NCI-H146 treated with DMSO at 0.1 percent for 48 hours (cell line): Measurements from ENCODE around the gene EXOG.
A peak's percentile ranks its signal among the peaks of the same experiment; 100 is the strongest.

ENCODE experiments used
- DNase-seq: peaks from one replicate; lab custom pipeline; 2025; ENCODE audit not compliant: unreplicated experiment; lab: John Stamatoyannopoulos, UW

EXOG gene

DNA sequence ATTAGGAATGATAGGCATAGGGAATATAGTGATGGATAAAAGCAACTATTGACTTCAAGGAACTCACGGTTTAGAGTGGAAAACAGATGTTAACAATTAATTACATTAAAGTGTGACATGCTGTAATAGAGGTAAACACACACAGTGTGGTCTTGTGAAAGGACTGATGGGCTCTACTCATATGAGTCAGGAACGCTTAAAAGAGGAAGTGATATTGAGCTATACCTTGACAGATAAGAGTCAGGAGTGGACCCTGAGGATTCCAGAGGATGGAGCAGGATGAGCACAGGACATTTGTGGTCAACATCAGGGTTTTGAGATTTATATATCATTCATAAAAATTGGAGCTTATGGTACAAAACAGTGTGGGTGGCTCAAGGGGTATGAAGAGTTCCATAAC is 11.0 kb downstream of the EXOG start:
- no peak for DNase-seq

DNA sequence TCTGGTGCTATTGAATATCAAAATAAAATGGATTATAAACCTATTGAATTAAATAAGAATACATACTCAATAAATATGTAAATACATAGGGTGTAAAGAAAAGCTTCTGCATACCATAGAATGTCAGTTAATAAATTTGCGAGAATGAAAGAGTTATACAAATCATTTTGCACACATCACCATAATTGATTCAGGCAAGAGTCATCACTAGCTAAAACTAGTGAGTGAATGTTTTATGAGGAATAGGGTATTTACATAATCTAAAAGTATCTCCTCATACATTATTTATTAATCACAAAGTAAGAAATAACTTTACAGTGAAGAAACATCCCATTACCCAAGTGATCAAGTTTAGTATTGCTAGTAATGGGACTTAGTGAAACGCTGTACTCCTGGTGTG is 13.6 kb downstream of the EXOG start:
- DNase-seq = no peak

DNA sequence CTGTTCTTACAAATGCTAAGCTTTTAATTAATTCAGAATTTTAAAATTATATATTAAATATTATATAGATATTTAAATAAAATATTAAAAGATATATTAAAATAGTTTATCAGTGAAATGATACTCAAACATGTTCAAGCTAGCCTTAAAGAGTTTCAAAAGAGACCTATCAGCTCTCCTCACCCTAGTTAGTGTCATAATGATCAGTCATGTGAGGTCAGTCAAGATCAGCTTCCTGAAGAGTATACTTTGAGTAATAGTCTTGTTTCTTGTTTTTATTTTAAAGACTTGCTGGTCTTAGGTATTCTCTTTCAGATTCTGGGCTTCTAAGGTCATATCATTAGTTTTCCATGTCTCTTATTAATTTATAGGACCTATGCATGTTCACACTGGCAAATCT is 14.5 kb downstream of the EXOG start:
- DNase-seq = no peak

DNA sequence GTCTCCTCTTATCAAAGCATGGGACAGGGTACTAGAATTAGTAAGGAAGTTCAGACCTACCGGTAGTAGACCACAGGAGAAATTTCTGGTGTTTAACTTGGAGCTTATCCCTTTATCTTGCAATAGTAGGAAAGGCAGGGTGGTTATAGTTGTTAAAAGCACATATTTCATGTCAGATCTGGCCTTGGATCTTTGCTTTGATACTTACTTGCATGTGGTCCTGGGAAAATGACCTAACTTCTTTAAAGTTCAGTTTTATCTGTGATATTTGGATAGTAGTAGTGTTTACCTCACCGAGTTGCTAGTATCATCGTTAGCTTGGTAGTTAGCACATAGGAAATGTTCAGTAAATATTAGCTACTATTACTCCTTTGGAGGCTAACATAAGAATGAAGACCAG is 15.4 kb downstream of the EXOG start:
- no peak for DNase-seq

DNA sequence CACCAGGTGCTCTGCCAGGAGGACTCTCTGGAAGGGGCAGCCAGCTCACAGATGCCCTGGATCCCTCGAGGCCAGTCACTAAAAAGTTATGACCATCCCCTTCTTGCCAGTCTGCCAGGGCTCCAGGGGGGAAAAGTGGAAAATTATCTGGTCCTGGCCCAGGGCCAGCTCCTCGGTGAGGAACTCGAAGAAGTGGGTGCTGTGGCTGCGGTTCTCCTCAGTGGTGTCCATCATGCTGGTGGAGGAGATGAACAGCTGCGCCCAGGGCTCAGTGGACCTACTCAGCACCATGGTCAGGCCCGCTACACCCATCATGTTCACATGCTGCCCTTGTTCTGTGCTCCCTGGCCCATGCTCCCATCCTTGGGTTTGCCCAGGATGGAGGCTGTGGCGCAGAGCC is 19.2 kb downstream of the EXOG start:
- no peak for DNase-seq

DNA sequence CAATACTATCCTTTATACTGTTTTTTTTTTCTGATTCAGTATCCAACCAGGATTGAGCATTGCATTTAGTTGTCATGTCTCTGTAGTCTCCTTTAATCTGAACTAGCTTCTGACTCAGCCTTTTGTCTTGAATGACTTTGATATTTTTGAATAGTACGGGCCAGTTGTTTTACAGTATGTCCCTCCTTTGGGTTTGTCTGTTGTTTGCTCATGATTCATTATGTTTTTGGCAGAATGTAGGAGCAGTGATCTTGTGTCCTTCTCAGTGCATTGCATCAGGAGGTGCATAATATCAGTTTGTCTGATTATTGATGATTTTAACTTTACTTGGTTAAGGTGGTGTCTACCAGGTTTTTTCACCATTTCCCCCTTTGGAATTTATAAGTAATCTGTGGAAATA is 20.5 kb downstream of the EXOG start:
- DNase-seq = no peak

DNA sequence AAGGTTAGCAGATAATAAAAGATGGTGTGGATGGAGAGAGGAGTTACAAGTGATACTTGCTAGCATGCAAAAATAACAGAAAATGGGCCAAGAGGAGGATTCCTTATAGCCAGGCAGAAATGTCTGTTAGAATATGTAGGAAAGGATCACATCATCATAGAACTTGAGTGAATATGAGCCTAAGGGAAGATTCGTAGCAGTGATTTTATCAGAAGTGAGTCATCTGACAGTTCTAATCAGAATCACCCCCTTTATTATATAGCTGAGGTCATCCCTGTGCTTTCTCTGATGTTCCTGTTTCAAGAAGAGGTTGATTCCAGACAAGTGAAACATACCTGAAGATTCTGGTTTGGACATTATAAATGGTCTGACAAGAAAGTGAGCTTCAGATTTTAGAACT is 22.9 kb downstream of the EXOG start:
- DNase-seq = no peak

DNA sequence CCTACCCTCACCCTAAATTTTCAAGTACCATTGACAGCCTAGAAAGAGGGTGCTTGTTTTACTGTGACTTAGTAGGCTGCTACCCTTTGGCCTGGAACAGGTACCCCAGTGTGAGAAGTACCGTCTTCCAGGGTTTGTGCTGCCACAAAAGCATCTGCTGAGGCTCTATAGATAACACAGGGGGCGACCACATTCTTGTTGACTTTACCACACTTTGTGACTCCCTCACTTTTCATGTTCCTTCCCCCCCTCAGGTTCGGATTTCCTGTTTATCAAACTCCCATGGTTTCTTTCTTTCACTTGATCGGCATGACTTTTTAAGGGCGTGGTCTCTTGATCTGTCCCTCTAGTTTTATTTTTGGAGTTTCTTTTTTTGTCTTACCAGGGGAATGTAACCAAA is 23.5 kb downstream of the EXOG start:
- DNase-seq = no peak

DNA sequence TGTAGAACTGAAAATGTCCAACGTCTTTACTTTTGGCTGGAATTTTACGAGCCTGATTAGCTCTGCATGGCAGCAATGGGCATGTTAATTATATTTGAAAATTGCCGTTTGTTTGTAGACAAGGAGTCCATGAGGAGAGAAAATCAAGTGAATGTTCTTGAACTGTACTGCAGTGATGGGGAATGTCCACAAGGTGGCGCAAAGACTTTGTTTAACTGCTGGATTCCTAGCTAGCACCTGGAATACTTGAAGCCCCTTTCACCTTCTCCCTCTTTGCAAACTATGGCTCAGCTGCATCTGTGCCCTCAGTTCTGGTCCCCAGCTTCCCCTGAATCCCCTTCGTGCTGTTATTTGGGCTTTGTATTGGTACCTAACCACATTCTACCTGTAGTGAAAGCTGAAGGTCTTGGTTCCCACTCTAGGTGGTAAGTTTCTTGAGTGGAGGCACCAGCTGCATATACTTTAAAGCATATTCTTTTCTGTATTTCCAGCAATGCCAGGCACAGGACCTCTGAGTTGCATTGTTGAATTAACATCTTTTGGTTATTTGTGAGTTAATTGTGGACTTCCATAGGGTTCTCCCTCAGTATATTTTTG is 25.3 kb downstream of the EXOG start:
- peak; percentile 27 for DNase-seq

DNA sequence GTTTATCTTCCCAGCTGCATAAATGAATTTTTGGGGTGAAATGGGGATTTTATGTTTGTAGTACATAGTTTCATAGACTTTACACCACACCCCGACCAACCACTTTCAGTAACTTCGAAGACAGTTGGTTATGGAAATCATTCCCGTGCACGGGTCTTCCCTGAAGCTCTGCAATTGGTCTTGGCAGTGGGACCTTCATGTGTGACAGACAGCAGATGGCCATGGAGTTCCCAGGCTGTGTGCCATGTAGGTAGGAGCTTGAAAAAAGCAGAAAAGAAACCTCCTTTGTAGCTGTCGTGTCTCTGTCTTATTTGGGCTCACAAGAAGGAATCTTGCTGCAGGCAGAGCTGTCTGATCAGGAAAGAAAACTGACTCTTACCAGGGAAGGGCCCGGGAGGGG is 25.9 kb downstream of the EXOG start:
- no peak for DNase-seq

DNA sequence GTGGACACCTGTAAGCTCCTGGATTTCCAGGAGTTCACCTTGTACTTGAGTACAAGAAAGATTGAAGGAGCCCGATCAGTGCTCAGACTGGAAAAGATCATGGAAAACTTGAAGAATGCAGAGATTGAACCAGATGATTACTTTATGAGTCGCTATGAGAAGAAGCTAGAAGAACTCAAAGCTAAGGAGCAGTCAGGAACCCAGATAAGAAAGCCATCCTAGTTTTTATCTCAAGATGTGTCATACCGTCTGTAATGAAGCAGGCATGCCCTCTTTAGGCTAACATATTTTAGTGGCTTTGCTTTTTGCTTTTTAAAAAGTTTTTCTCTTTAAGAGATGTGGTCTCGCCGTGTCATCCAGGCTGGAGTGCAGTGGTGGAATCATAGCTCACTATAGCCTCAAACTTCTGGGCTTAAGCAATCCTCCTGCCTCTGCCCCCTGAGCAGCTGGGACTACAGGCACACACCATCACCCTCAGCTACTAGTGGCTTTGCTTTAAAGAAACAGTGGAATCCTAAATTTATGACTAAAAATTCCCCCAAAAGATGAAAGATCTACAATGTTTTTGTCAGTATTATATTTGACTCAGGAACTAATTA is 28.1 kb downstream of the EXOG start:
- DNase-seq = no peak

DNA sequence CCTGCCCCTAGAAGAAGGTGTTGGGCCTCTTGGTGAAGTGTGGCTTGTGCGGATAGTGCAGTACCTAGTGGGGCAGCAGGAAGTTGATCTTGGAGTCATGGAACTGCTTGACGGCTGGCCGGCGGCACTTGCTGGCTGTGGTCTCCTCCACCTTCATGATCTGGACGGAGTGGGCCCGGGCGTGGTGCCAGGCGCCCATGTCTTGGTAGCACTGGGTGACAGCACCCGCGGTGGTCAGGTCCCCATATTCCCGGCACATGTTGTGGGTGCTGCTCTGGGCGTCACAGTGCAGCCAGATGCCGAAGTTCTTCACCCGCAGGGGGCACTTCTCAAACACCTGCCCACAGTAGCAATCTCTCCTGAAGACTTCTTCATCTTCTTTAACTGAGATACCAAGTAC is 30.7 kb downstream of the EXOG start:
- no peak for DNase-seq

DNA sequence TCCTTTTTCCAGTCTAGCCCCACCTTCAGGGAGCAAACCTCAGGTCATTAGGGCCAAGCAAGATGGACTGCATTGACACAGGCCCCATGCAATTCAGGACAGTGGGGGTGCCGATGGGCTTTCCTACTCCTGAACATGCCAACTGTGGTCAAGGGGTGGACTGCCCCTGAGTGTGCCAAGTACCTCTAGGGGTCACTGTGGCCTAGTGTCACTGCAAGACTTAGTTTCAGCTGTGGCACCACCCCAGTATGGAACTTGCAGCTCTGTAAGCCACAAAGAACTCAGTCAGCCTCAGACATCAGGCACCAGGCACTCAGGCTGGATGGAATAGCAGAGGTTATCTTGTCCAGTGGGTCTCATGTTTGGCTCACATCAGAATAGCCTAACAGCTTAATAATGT is 32.3 kb downstream of the EXOG start:
- DNase-seq = no peak

DNA sequence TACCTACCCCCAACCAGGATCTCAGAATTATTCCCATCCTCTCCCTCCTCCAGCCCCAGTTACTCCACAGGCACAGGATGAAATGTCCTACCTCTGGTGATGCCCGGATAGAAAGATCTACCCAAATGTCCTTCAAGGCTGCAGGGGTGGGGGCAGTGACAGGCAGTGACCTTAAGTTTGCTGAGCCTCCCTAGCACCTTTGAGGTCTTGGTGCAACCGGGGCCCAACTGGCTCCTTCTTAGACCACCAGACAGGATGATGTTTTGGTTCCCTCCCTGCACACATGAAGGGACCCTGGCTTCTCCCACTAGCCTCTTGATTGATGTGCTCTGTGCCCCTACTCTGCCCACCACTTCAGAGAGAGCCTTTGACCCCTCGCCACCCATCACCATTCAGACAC is 36.4 kb downstream of the EXOG start:
- DNase-seq = no peak

DNA sequence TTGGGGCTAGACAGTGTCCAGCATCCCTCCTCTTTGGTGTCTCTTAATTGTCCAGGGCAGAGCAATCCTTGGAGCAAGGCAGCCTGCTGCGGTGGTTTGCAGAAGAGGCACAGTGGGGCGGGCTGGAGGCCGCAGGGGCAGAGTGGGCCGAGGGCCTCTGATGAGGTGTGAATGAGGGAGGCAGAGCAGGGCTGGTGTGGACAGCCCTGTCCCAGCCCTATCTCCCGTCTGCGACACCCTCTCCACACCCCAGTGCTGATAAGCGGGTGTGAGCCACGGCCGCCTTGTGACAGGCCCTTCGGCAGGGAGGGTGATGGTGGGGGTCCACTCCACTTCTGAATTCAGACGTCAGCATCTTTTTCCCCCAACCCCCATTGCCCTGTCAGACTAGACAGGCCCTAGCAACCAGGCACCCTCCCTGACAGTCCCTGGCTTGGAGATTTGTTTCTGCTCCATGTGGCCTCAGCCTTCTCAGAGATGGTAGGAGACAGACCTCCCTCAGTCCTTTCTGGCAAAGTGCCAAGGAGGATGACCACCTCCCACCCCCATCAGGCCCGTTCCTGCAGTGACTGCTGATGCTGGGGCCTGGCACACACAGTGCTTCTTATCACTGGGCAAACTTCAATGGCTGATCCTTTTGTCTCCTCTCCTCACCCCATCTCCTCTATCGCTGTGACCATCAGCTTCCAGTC is 37.3 kb downstream of the EXOG start:
- no peak for DNase-seq

DNA sequence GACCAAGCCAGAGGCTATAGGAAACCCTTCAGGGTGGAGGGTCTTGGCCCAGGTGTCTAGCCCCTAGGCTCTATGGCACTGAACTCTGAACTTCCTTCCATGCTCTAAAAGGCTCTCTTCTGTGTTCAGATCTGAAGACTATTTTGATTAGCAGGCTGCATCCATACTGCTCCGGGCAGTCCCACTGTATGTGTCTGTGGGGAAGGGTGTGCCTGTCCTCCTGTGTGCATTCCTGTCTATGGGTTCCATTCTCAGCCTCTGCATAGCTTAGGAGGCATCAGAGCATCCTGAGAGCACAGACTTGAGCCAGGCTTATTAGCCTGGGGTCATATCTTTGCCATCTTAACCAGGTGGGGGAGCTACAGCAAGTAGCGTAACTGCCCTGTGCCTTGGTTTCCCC is 38.0 kb downstream of the EXOG start:
- DNase-seq = no peak

DNA sequence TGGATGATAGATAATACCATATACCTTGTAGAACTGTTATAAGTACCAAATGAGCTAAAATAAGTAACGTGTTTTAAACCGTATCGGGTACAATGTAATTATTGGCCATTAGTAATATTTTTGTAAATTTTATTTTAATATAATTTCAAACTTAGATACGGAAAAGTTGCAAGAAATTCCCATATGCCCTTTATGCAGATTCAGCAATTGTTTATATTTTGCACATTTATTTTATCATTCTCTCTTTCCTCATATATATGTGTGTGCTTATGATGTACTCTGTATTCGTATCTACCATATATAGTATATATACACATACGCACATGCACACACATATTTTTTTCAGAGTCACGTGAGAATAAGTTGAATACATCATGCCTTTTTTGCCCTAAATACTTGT is 38.5 kb downstream of the EXOG start:
- no peak for DNase-seq

DNA sequence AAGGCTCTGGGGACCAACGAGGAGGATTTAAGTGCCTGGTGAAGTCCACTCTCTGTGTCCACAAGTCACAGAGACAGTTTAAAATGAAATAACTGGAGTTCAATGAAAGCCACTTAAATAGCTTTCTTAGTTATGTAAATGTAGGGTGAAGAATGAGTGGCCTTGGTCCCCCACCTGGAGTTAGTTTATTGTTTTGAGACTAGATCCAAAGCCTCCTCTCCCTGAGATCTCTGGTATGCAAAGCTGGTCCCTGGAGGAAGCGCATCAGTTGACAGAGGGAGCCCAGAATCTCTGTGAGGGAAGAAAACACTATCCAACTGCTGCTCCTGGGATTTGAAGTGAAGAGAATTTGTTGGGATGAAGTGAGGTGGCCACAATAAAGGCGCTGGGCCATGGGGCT is 40.5 kb downstream of the EXOG start:
- no peak for DNase-seq

DNA sequence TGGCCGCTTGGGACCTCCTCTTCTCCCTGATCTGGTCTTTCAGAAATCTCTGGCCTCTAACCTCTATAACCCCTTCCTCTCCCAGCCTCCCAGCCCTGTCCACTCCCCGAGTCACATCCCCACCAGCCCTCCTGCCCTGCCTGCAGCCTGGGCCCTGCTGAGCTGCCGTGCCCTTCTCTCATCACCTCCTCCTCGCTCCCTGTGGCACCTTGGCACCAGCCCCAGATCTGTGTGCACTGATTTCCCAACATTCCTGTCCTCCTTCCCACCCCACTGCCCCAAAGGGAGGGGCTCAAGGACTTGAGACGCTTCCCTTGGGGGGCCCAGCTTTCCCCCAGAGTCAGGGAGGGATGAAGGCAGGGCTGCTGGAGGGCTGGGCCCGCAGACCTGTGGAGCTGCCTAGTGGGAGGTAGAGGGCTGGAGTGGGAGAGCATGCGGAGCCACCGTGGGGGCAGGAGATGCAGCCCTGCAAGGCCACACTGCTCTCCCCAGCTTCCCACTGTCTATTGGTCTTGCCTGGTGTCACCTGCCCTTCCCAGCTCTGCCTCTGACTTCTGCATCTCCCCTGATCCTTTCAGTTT is 42.7 kb downstream of the EXOG start:
- no peak for DNase-seq

DNA sequence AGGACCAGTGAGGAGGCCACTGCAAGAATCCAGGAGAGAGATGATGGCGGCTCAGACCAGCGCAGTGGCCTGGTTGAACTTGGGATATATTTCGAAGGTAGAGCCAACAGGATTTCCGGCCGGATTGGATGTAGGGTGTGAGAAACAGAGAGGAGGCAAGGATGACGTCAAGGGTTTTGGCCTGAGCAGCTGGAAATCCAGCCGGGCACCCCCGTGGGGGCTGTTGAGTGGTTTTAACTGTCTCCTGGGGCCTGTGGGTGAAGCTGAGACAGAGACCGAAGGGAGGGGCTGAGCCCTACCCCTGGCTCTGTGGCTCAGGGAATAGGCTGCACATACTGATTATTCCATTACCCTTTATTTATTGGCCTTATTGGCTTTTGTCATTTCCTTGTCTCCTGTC is 45.7 kb downstream of the EXOG start:
- no peak for DNase-seq

DNA sequence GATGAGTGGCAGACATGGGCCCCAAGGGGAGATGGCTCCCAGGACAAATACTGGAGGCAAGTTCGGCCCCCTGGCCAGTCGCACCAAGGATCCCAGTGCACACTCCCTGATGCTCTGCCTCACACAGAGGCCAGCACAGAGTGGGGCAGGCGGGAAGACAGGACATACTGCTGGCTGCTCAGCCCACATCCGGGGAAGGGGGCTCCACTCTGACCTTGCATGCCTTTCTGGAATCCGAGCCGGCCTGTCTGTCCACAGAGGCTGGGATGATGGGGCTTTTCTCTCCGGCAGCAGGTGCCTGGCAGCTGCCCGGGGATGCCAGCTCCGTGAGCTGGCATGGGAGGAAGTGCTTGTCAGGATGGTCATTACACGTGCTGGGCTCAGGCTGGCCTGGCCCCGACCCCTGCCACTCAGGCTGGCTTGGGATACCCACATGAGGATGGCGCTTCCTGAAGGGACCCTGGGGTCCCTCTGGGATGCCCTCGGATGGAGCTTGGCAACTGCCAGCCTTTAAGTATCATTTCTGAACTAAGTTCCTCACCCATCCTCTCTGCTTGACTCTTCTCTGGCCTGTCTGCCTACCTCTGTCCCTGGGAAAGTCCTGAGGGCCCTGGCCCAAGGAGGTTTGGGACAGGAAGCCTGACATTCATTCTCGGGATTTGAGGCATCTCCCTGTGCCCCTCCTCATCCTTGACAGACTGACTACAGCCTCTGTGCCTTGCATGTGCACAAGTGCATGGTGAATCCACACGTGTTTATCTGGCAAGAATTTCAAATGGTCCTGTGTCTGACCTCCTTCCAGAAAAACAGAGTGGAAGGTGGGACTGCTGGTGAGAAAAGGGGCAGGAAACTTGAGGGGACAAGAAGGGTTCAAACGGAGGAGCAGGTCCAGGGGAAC is 46.5 kb downstream of the EXOG start:
- no peak for DNase-seq

DNA sequence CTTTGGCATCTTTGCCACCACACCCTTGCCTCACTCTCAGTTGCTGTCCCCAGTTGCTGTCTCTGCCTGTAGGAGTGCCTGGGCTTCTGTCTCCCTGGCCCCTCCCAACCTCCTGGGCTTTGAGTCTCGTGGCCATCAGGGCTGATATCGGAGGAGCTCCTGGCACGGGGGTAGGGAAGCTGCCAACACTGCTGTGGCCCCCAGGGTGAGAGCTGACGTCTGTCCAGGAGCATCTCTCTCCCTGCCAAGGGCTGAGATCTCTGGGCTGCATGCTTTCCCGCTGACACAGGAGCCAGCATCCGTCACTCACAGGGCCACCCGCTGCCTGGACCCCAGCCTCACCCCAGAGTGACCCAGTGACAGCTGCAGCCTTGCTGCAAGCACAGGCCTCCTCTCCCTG is 47.4 kb downstream of the EXOG start:
- no peak for DNase-seq
